GM12891 (cell line): ENCODE data around the gene CBR4.
"Not testable (repeated sequence)": the region's sequence is repeated elsewhere in the genome, so short reads cannot be mapped to it uniquely, and the experiment has no call there.

Experiments
- DNase-seq: peaks from one replicate; pipeline ENCODE4 v3.0.0; 2011; ENCODE audit warnings: low spot score; ENCODE audit not compliant: insufficient read length
- FAIRE-seq: peaks from 2 replicates; lab custom pipeline; 2011; peaks lifted over from hg19 to GRCh38; lab: Jason Lieb, UNC
- PAX5 ChIP-seq: IDR thresholded peaks from 2 replicates; pipeline ENCODE4 v1.6.1; 2011; ENCODE audit warnings: low read length, moderate library complexity, mild to moderate bottlenecking; ENCODE audit not compliant: insufficient read depth, severe bottlenecking
- POLR2A ChIP-seq: IDR thresholded peaks from 2 replicates; pipeline ENCODE4 v1.6.1; 2011; ENCODE audit warnings: low read depth, low read length, control low read depth
- POLR2AphosphoS5 ChIP-seq: IDR thresholded peaks from 2 replicates; pipeline ENCODE4 v1.6.1; 2011; ENCODE audit warnings: low read depth, low read length, control low read depth
- POU2F2 ChIP-seq: IDR thresholded peaks from 2 replicates; pipeline ENCODE4 v1.6.1; 2011; ENCODE audit warnings: low read depth, mild to moderate bottlenecking, control low read depth, low read length, moderate library complexity
- SPI1 ChIP-seq: IDR thresholded peaks from 2 replicates; pipeline ENCODE4 v1.6.1; 2011; ENCODE audit warnings: low read depth, low read length, control low read depth
- TAF1 ChIP-seq: IDR thresholded peaks from 2 replicates; pipeline ENCODE4 v1.6.1; 2011; ENCODE audit warnings: low read depth, low read length, control low read depth

CBR4 gene

GRCh38 chr4:168955674-168956073, 54.4 kb downstream of the CBR4 start:
- DNase-seq (no peak), FAIRE-seq (no peak)
- TF ChIP-seq POLR2A = no peak
- TF ChIP-seq PAX5 = no peak

DNA sequence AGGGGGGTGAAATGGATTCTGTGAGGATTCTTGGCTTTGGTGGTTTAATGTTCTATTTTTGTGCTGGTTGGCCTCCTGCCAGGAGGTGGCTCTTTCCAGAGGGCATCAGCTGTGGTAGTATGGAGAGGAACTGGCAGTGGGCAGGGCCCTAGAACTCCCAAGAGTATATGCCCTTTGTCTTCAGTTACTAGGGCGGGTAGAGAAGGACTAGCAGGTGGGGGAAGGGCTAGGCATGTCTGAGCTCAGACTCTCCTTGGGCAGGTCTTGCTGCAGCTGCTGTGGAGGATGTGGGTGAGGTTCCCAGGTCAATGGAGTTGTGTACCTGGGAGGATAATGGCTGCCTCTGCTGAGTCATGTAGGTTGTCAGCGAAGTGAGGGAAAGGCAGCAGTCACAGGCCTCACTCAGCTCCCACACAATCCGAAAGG, 57.2 kb downstream of the CBR4 start:
- DNase-seq, FAIRE-seq: not testable (repeated sequence)

DNA sequence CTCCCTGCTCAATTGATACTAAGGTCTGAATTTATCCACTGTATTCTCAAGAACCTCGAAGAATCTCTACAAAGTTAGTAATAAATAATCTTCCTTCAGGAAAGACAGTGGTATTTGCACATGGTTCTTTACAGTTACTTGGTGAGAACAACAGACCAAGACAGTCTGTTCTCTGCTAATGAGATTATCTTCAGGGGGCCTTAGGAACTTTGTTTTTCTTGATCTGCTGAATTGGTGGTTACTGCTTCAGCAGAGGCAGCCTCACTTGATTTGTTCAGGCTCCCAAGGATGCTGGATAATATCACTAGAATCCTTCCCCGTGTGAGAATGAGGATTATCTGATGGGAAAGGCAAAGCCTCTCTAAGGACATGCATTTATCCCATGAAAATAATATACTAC, 64.8 kb downstream of the CBR4 start:
- TF ChIP-seq PAX5 = no peak
- TF ChIP-seq SPI1 = no peak
- no peak for TF ChIP-seq POLR2AphosphoS5
- TF ChIP-seq TAF1 = no peak
- no peak for TF ChIP-seq POLR2A
- TF ChIP-seq POU2F2 = no peak
- FAIRE-seq = no peak

DNA sequence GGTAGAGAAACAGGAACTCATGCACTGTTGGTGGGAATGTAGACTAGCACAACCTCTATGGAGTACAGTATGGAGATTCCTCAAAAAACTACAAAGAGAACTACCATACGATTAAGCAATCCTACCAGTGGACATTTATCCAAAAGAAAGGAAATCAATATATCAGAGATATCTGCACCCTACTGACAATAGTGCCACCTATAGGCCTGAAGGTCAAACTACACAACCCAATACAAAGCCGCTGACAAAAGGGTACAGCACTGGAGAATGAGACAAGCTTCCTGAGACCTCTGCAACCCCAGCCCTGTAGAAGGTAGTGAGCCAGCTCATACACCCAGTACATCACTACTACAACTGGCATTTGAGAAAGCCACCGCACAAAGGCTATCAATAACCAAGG, 67.1 kb downstream of the CBR4 start:
- DNase-seq (no peak), FAIRE-seq (no peak)
- no peak for TF ChIP-seq SPI1
- TF ChIP-seq POLR2A = no peak
- no peak for TF ChIP-seq PAX5
- TF ChIP-seq TAF1 = no peak
- TF ChIP-seq POLR2AphosphoS5 = no peak
- TF ChIP-seq POU2F2 = no peak

More for the DNA sequence above, 64.8 kb downstream of the CBR4 start:
- DNase-seq = no peak
